Measurements from ENCODE around the gene EIF3L. TPM values are rescaled to one million over a fixed set of nuclear protein-coding genes. Genes with fewer than 3 reads are reported as not detected.

The EIF3L gene
- total and polyA plus RNA-seq, 2 of the 8 experiments (the other 6 are each of a cell fraction or from before 2014, with no cell fraction given) = 639 to 886 TPM

DNA sequence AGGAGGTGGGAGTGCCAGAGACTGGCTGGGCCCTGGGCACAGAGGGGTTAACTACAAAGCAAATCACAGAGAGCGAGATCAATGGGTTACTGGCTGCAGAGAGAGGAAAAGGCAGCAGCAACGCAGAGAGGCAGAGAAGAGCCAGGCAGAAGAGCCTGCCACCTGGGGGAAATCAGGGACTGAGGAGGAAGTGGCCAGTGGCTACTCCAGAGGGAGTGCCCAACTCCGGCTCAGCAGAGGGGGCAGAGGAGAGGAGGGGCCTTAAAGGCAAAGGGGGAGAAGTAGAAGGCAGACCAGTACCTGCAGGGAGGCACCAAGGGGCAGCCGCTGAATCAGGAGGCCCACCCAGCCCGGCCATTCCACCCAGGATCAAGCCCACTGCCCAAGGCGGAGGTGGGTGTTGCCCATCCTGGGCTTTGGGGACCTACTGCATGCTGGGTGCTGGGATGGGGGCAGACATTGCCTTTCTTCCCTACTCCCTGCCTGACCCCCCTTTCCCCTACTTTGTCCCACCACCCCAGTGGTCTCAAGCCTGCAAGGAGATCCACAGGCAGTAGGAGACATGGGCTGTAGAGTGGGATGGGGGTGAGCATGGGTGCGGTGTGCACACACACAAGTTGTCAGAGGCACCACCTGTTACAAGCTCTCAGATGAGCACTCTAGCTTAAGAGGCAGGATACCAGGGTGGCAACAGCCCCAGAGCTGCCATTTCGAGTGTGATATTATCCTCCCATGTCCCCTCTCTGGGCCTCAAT is 27.0 kb upstream of the EIF3L start (continued):
- TF ChIP-seq, protein P1, sequence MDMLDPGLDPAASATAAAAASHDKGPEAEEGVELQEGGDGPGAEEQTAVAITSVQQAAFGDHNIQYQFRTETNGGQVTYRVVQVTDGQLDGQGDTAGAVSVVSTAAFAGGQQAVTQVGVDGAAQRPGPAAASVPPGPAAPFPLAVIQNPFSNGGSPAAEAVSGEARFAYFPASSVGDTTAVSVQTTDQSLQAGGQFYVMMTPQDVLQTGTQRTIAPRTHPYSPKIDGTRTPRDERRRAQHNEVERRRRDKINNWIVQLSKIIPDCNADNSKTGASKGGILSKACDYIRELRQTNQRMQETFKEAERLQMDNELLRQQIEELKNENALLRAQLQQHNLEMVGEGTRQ (IDR thresholded peaks at IDR 0.05; ENCODE audit: low read length) = no peak
- TF ChIP-seq POU5F1 (IDR thresholded peaks at IDR 0.05; ENCODE audit: low read depth, low read length) (no peak), HDAC6 (IDR thresholded peaks at IDR 0.05; ENCODE audit: low read depth, low read length) (no peak), GABPA (IDR thresholded peaks at IDR 0.05; ENCODE audit: borderline replicate concordance, insufficient read depth, low read length) (no peak), TBP (IDR thresholded peaks at IDR 0.05; ENCODE audit: low read depth, low read length) (peak; percentile 16; the same call in 1 of the 2 replicates), JUN (IDR thresholded peaks at IDR 0.05; ENCODE audit: low read depth, low read length) (no peak), MAFK (IDR thresholded peaks at IDR 0.05; ENCODE audit: low read depth, low read length) (no peak), BRCA1 (IDR thresholded peaks at IDR 0.05; ENCODE audit: low read depth, low read length) (no peak)
- TF ChIP-seq, protein P2, sequence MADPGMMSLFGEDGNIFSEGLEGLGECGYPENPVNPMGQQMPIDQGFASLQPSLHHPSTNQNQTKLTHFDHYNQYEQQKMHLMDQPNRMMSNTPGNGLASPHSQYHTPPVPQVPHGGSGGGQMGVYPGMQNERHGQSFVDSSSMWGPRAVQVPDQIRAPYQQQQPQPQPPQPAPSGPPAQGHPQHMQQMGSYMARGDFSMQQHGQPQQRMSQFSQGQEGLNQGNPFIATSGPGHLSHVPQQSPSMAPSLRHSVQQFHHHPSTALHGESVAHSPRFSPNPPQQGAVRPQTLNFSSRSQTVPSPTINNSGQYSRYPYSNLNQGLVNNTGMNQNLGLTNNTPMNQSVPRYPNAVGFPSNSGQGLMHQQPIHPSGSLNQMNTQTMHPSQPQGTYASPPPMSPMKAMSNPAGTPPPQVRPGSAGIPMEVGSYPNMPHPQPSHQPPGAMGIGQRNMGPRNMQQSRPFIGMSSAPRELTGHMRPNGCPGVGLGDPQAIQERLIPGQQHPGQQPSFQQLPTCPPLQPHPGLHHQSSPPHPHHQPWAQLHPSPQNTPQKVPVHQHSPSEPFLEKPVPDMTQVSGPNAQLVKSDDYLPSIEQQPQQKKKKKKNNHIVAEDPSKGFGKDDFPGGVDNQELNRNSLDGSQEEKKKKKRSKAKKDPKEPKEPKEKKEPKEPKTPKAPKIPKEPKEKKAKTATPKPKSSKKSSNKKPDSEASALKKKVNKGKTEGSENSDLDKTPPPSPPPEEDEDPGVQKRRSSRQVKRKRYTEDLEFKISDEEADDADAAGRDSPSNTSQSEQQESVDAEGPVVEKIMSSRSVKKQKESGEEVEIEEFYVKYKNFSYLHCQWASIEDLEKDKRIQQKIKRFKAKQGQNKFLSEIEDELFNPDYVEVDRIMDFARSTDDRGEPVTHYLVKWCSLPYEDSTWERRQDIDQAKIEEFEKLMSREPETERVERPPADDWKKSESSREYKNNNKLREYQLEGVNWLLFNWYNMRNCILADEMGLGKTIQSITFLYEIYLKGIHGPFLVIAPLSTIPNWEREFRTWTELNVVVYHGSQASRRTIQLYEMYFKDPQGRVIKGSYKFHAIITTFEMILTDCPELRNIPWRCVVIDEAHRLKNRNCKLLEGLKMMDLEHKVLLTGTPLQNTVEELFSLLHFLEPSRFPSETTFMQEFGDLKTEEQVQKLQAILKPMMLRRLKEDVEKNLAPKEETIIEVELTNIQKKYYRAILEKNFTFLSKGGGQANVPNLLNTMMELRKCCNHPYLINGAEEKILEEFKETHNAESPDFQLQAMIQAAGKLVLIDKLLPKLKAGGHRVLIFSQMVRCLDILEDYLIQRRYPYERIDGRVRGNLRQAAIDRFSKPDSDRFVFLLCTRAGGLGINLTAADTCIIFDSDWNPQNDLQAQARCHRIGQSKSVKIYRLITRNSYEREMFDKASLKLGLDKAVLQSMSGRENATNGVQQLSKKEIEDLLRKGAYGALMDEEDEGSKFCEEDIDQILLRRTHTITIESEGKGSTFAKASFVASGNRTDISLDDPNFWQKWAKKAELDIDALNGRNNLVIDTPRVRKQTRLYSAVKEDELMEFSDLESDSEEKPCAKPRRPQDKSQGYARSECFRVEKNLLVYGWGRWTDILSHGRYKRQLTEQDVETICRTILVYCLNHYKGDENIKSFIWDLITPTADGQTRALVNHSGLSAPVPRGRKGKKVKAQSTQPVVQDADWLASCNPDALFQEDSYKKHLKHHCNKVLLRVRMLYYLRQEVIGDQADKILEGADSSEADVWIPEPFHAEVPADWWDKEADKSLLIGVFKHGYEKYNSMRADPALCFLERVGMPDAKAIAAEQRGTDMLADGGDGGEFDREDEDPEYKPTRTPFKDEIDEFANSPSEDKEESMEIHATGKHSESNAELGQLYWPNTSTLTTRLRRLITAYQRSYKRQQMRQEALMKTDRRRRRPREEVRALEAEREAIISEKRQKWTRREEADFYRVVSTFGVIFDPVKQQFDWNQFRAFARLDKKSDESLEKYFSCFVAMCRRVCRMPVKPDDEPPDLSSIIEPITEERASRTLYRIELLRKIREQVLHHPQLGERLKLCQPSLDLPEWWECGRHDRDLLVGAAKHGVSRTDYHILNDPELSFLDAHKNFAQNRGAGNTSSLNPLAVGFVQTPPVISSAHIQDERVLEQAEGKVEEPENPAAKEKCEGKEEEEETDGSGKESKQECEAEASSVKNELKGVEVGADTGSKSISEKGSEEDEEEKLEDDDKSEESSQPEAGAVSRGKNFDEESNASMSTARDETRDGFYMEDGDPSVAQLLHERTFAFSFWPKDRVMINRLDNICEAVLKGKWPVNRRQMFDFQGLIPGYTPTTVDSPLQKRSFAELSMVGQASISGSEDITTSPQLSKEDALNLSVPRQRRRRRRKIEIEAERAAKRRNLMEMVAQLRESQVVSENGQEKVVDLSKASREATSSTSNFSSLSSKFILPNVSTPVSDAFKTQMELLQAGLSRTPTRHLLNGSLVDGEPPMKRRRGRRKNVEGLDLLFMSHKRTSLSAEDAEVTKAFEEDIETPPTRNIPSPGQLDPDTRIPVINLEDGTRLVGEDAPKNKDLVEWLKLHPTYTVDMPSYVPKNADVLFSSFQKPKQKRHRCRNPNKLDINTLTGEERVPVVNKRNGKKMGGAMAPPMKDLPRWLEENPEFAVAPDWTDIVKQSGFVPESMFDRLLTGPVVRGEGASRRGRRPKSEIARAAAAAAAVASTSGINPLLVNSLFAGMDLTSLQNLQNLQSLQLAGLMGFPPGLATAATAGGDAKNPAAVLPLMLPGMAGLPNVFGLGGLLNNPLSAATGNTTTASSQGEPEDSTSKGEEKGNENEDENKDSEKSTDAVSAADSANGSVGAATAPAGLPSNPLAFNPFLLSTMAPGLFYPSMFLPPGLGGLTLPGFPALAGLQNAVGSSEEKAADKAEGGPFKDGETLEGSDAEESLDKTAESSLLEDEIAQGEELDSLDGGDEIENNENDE (IDR thresholded peaks at IDR 0.05; ENCODE audit: insufficient replicate concordance, low read length) = no peak
